Lower leg skin (tissue), 3 donors: Measurements from ENCODE around the gene ACYP2.

Experiments
- POLR2A ChIP-seq, 2 donors: fragments of 450-650 bp; IDR thresholded peaks; one replicate each; pipeline ENCODE4 v1.6.1; 2016 to 2017; ENCODE audit warnings: antibody characterized with exemption in 2 of 2, mild to moderate bottlenecking in 1 of 2, moderate library complexity in 1 of 2
- TF ChIP-seq, protein P1 (sequence below), 3 donors: fragments of 450-650 bp; IDR thresholded peaks; one replicate each; pipeline ENCODE4 v1.5.1; 2016; ENCODE audit warnings: antibody characterized with exemption in 3 of 3, mild to moderate bottlenecking in 3 of 3, moderate library complexity in 2 of 3

DNA sequence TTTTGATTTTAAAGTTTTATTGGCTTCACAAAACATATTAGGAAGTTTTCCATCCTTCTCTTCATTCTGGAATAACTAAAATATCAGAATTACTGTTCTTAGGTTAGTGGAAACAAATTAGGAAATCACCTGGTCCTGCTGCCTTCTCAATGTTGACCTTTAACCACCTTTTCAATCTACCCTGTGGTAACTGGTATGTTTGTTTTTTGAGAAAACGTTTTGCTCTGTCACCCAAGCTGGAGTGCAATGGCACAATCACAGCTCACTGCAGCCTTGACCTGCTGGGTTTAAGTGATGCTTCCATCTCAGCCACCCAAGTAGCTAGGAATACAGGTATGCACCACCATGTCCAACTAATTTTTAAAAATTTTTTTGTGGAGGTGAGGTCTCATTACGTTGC, 28.4 kb downstream of the ACYP2 start:
- TF ChIP-seq, protein P1, sequence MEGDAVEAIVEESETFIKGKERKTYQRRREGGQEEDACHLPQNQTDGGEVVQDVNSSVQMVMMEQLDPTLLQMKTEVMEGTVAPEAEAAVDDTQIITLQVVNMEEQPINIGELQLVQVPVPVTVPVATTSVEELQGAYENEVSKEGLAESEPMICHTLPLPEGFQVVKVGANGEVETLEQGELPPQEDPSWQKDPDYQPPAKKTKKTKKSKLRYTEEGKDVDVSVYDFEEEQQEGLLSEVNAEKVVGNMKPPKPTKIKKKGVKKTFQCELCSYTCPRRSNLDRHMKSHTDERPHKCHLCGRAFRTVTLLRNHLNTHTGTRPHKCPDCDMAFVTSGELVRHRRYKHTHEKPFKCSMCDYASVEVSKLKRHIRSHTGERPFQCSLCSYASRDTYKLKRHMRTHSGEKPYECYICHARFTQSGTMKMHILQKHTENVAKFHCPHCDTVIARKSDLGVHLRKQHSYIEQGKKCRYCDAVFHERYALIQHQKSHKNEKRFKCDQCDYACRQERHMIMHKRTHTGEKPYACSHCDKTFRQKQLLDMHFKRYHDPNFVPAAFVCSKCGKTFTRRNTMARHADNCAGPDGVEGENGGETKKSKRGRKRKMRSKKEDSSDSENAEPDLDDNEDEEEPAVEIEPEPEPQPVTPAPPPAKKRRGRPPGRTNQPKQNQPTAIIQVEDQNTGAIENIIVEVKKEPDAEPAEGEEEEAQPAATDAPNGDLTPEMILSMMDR (IDR thresholded peaks at IDR 0.05) = no peak
- no peak for TF ChIP-seq POLR2A (IDR thresholded peaks at IDR 0.05)
